HepG2 (cell line): Measurements from ENCODE around the gene RGS14. TPM values are rescaled to one million over a fixed set of nuclear protein-coding genes. Genes with fewer than 3 reads are reported as not detected.

ENCODE experiments used
- EHMT2 ChIP-seq: fragments of 200-600 bp; sonication (generic); IDR thresholded peaks from 2 replicates; pipeline ENCODE4 v1.7.0; 2017; ENCODE audit warnings: antibody characterized with exemption, low read depth, low read length, borderline replicate concordance
- MTF2 ChIP-seq: sonication (generic); formaldehyde crosslinking; IDR thresholded peaks from 2 replicates; pipeline ENCODE4 v1.5.0; 2020; ENCODE audit warnings: missing genetic modification reagents, borderline replicate concordance
- NCOR1 ChIP-seq: fragments of 200-600 bp; sonication (generic); IDR thresholded peaks from 2 replicates; pipeline ENCODE4 v1.7.0; 2017; ENCODE audit warnings: antibody characterized with exemption, low read length, borderline replicate concordance
- NFE2L1 ChIP-seq: sonication (generic); formaldehyde crosslinking; IDR thresholded peaks from 2 replicates; pipeline ENCODE4 v1.4.0; 2020; ENCODE audit warnings: missing genetic modification reagents, mild to moderate bottlenecking, borderline replicate concordance
- PHF20 ChIP-seq: sonication (generic); formaldehyde crosslinking; IDR thresholded peaks from 2 replicates; pipeline ENCODE4 v1.5.0; 2020; ENCODE audit warnings: mild to moderate bottlenecking, missing genetic modification reagents
- POLR2A ChIP-seq, 2 experiments: IDR thresholded peaks; 2 replicates each; pipeline ENCODE4 v1.6.1; 2011; ENCODE audit warnings: low read depth in 2 of 2, low read length in 2 of 2, mild to moderate bottlenecking in 1 of 2, moderate library complexity in 1 of 2; ENCODE audit not compliant: insufficient read depth in 1 of 2
- RAD21 ChIP-seq: fragments of 450-650 bp; formaldehyde crosslinking; IDR thresholded peaks from 2 replicates; pipeline ENCODE4 v1.5.0; 2020; ENCODE audit warnings: mild to moderate bottlenecking
- SALL1 ChIP-seq: sonication (generic); formaldehyde crosslinking; IDR thresholded peaks from 2 replicates; pipeline ENCODE4 v1.8.0; 2022; ENCODE audit warnings: mild to moderate bottlenecking, missing genetic modification reagents
- SMYD3 ChIP-seq: sonication (generic); formaldehyde crosslinking; IDR thresholded peaks from 2 replicates; pipeline ENCODE4 v1.8.1; 2023; ENCODE audit warnings: mild to moderate bottlenecking, missing genetic modification reagents
- SP1 ChIP-seq, 2 experiments: fragments of 450-650 bp in 1 of 2; sonication (generic) in 1 of 2; formaldehyde crosslinking in 1 of 2; IDR thresholded peaks; 2 replicates each; pipeline versions ENCODE4 v1.4.0 to v1.6.1; 2016 to 2020; ENCODE audit warnings: missing genetic modification reagents in 1 of 2
- SP5 ChIP-seq: IDR thresholded peaks from 2 replicates; pipeline ENCODE4 v1.6.1; 2016; ENCODE audit warnings: low read depth, borderline replicate concordance
- ZFP1 ChIP-seq: IDR thresholded peaks from 2 replicates; pipeline ENCODE4 v1.6.1; 2016
- ZNF225 ChIP-seq: sonication (generic); formaldehyde crosslinking; IDR thresholded peaks from 2 replicates; pipeline ENCODE4 v1.4.0; 2020; ENCODE audit warnings: mild to moderate bottlenecking, missing genetic modification reagents
- ZNF333 ChIP-seq: sonication (generic); formaldehyde crosslinking; IDR thresholded peaks from 2 replicates; pipeline ENCODE4 v1.4.0; 2020; ENCODE audit warnings: mild to moderate bottlenecking, missing genetic modification reagents, borderline replicate concordance
- ZNF468 ChIP-seq: sonication (generic); formaldehyde crosslinking; IDR thresholded peaks from 2 replicates; pipeline ENCODE4 v1.8.0; 2022; ENCODE audit warnings: mild to moderate bottlenecking, moderate library complexity, missing genetic modification reagents
- ZNF570 ChIP-seq: sonication (generic); formaldehyde crosslinking; IDR thresholded peaks from 2 replicates; pipeline ENCODE4 v1.4.0; 2020; ENCODE audit warnings: mild to moderate bottlenecking, missing genetic modification reagents, borderline replicate concordance
- ZNF781 ChIP-seq: sonication (generic); formaldehyde crosslinking; IDR thresholded peaks from 2 replicates; pipeline ENCODE4 v1.5.1; 2020; ENCODE audit warnings: borderline replicate concordance, mild to moderate bottlenecking, missing genetic modification reagents; ENCODE audit errors: not compliant biosample characterization
- ZNF891 ChIP-seq: sonication (generic); formaldehyde crosslinking; IDR thresholded peaks from 2 replicates; pipeline ENCODE4 v1.5.0; 2020; ENCODE audit warnings: mild to moderate bottlenecking, missing genetic modification reagents
- polyA plus RNA-seq, 8 experiments: library from polyadenylated mRNA; depleted of rRNA in 3 of 8; stranded (reverse) in 7 of 8; unstranded in 1 of 8; fragments of >200 nt; fragmentation: Illumina TruSeq in 4 of 8; extraction: Trizol in 4 of 8; gene quantifications; 2 replicates each; pipeline versions ENCODE4 v1.2.1 to v1.2.3, GENCODE V29; 2011 to 2016; ENCODE audit warnings: low read depth in 4 of 8, missing spikeins in 1 of 8, mixed read lengths in 1 of 8; ENCODE audit not compliant: insufficient read depth in 1 of 8
- total RNA-seq, 5 experiments: library from RNA; depleted of rRNA; stranded (reverse); fragments of >200 nt; fragmentation: Illumina TruSeq; extraction: Trizol; gene quantifications; 2 replicates each; pipeline ENCODE4 v1.2.3, GENCODE V29; 2016; ENCODE audit warnings: low read depth in 1 of 5
- TF ChIP-seq, protein P1 (sequence below), 2 experiments: IDR thresholded peaks; 2 replicates each; pipeline ENCODE4 v1.6.1; 2011 to 2012; ENCODE audit warnings: low read length in 2 of 2, borderline replicate concordance in 1 of 2, low read depth in 1 of 2, mild to moderate bottlenecking in 1 of 2, moderate library complexity in 1 of 2
- TF ChIP-seq, protein P2 (sequence below): sonication (generic); formaldehyde crosslinking; IDR thresholded peaks from 2 replicates; pipeline ENCODE4 v1.8.0; 2022; ENCODE audit warnings: mild to moderate bottlenecking, missing genetic modification reagents, borderline replicate concordance
- TF ChIP-seq, protein P3 (sequence below): sonication (generic); formaldehyde crosslinking; IDR thresholded peaks from 2 replicates; pipeline ENCODE4 v1.4.0; 2020; ENCODE audit warnings: missing genetic modification reagents

The RGS14 gene
- total and polyA plus RNA-seq, 2 of the 13 experiments (the other 11 are each of a cell fraction or from before 2014, with no cell fraction given): 11.1 to 17.2 TPM

DNA sequence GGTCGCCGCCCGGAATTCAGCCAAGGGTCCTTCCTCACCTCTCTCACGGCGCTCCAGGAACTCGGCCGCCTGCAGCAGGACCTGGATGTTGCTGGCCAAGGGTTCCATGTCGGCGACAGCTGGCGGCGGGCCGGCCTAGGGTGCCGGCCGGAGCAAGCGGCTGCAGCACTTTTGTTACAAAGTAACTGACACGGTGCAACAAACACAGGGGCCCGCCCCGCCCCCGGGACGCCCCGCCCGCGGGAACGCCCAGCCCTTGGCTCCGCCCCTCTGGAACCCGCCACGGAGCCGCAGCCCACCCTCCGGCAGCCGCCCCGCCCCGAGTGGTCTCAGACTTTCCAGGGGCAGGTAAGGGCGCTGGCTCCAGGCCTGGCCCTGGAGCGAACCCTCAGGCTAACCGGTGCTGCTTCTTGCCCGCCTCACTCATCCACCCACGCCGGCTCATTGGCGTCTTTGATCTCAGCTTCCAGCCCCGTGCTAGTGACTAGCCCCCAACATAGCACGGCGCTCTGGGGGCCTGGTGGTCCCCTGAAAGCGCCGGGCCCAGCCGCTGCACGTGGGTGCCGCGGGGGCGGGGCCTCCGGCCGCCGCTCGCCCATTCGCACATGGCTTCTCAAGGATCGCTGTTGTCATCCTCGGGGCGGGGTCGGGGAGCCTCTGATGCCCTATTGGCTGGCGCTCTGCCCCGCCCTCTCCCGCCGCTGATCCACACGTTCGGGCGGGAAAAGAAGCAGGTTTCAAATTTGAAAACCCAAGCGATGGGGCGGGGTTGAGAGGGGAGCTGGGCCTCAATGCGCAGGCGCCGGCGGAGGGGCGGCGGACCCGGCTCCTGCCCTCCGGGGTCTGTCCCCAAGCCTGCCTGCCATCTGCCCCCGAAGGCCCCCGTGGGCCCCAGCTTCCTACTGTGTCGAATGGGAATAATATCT lies 45.7 kb upstream of the RGS14 start, which contains the start of gene MXD3 (continued):
- TF ChIP-seq, protein P1, sequence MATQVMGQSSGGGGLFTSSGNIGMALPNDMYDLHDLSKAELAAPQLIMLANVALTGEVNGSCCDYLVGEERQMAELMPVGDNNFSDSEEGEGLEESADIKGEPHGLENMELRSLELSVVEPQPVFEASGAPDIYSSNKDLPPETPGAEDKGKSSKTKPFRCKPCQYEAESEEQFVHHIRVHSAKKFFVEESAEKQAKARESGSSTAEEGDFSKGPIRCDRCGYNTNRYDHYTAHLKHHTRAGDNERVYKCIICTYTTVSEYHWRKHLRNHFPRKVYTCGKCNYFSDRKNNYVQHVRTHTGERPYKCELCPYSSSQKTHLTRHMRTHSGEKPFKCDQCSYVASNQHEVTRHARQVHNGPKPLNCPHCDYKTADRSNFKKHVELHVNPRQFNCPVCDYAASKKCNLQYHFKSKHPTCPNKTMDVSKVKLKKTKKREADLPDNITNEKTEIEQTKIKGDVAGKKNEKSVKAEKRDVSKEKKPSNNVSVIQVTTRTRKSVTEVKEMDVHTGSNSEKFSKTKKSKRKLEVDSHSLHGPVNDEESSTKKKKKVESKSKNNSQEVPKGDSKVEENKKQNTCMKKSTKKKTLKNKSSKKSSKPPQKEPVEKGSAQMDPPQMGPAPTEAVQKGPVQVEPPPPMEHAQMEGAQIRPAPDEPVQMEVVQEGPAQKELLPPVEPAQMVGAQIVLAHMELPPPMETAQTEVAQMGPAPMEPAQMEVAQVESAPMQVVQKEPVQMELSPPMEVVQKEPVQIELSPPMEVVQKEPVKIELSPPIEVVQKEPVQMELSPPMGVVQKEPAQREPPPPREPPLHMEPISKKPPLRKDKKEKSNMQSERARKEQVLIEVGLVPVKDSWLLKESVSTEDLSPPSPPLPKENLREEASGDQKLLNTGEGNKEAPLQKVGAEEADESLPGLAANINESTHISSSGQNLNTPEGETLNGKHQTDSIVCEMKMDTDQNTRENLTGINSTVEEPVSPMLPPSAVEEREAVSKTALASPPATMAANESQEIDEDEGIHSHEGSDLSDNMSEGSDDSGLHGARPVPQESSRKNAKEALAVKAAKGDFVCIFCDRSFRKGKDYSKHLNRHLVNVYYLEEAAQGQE (IDR thresholded peaks at IDR 0.05; ENCODE audit: borderline replicate concordance in 1 of 2, low read depth in 1 of 2, low read length in 2 of 2): no peak
- no peak for TF ChIP-seq ZNF225
- no peak for TF ChIP-seq EHMT2
- TF ChIP-seq NFE2L1: no peak
- TF ChIP-seq, protein P2, sequence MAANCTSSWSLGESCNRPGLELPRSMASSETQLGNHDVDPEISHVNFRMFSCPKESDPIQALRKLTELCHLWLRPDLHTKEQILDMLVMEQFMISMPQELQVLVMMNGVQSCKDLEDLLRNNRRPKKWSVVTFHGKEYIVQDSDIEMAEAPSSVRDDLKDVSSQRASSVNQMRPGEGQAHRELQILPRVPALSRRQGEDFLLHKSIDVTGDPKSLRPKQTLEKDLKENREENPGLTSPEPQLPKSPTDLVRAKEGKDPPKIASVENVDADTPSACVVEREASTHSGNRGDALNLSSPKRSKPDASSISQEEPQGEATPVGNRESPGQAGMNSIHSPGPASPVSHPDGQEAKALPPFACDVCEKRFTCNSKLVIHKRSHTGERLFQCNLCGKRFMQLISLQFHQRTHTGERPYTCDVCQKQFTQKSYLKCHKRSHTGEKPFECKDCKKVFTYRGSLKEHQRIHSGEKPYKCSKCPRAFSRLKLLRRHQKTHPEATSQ (CRISPR knock-in tag): peak; percentile 50; the same call in 1 of the 2 replicates
- no peak for TF ChIP-seq ZNF781 (CRISPR knock-in tag)
- peak; percentile 63 for TF ChIP-seq SALL1 (CRISPR knock-in tag)
- TF ChIP-seq SMYD3: 0 out of 2 replicates have a peak, but pooled peaks have one; percentile 26
- TF ChIP-seq SP5 (CRISPR knock-in tag): peak; percentile 30; the same call in 1 of the 2 replicates
- no peak for TF ChIP-seq ZNF891 (CRISPR knock-in tag)
- 0 out of 2 replicates have a peak, but pooled peaks have one; percentile 21 for TF ChIP-seq PHF20
- TF ChIP-seq ZNF468 (CRISPR knock-in tag): 0 out of 2 replicates have a peak, but pooled peaks have one; percentile 33
- no peak for TF ChIP-seq SP1 (IDR thresholded peaks at IDR 0.05)
- peak; percentile 87; the same call in 1 of the 2 replicates for TF ChIP-seq SP1 (CRISPR knock-in tag; IDR thresholded peaks at IDR 0.05)
- peak in 1 of 2 experiments; percentile 46; a peak in 1 of 4 replicates for TF ChIP-seq POLR2A (IDR thresholded peaks at IDR 0.05; ENCODE audit: insufficient read depth in 1 of 2, low read depth in 2 of 2, low read length in 2 of 2)
- TF ChIP-seq, protein P3, sequence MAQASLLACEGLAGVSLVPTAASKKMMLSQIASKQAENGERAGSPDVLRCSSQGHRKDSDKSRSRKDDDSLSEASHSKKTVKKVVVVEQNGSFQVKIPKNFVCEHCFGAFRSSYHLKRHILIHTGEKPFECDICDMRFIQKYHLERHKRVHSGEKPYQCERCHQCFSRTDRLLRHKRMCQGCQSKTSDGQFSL: no peak
- TF ChIP-seq ZFP1 (CRISPR knock-in tag): no peak
- TF ChIP-seq ZNF570 (CRISPR knock-in tag): no peak
- no peak for TF ChIP-seq MTF2 (CRISPR knock-in tag)
- no peak for TF ChIP-seq RAD21 (CRISPR knock-in tag)
- peak; percentile 66; the same call in 1 of the 2 replicates for TF ChIP-seq NCOR1
- no peak for TF ChIP-seq ZNF333
